ENCODE results near the gene SLC28A1.
A peak's percentile ranks its signal among the peaks of the same experiment; 100 is the strongest.
"Not testable (repeated sequence)": the region's sequence is repeated elsewhere in the genome, so short reads cannot be mapped to it uniquely, and the experiment has no call there.

SLC28A1 gene

GRCh38 chr15:84909782-84910181 is 25.3 kb downstream of the SLC28A1 start:
- DNase-seq (ENCODE audit: low read depth, low spot score): no peak

DNA sequence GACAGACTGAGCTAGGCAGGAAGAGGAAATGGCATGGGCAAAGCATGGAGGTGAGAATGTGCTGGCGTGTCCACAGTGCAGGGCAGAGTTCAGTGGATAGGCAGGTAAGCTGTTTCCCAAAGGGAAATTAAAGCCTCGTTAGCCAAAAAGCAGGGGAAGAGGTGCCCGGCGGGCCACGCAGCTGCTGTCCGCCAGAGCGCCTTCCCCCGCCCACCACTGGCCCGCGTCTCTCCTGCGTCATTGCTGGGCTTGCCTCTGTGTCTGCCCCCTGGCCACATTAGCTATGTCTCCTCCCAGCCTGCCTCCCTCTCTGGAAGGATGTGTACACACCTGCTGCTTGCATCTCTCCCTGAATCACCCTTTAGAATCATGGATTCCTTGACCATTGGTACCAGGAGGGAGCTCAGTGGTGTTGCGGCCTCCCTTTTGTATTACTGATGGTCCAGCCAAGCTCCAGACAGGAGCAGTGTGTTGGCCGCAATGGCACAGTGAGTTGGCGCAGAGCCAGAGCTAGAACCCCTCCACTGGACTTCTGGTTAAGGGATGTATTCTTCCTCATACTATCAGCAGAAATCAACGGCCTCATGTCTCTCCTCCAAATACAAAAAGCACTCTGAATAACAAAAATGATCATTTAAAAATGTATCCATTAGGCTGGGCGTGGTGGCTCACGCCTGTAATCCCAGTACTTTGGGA is 26.6 kb downstream of the SLC28A1 start:
- DNase-seq (ENCODE audit: low read depth, low spot score): no peak

- DNase-seq (ENCODE audit: low read depth, low spot score): peak; percentile 90
These were observed 27.6 kb downstream of the SLC28A1 start for GRCh38 chr15:84911879-84912660.

DNA sequence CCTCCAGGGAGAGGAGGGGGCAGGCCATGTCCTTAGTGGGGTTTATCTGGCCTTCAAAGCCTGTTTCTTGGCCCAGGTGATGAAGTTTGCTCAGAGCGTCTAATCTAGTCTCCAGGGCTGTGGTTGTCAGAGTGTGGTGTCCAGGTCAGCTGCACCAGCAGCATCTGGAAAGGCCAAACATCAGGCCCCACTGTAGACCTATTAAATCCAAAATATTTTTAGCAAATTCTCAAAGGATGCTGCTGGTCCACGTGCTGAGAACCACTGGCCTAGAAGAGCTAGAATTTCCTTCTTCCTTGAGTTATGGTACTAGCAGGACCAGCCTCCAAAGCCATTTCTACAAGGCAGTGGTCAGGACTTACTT is 28.9 kb downstream of the SLC28A1 start:
- no peak for DNase-seq (ENCODE audit: low read depth, low spot score)

- DNase-seq (ENCODE audit: low read depth, low spot score): no peak
These were observed 29.9 kb downstream of the SLC28A1 start for GRCh38 chr15:84914351-84914750.

GRCh38 chr15:84914909-84915605 is 30.6 kb downstream of the SLC28A1 start:
- no peak for DNase-seq (ENCODE audit: low read depth, low spot score)

DNA sequence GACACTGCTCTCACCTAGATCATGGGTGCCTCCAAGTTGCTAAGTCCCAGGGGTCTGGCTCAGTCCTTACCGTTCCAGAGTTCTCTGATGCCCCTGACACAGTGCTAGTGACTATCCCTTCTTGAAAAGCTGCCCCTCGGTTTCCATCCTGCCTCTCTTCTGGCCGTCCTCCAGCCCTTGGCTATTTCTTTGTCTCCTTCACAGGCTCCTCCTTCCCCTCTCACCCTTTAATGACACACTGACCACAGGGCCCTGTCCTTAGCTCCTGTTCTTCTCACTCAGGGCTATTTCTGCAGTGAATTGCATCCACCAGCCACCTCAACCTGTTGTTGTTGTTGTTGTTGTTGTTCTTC is 31.1 kb downstream of the SLC28A1 start:
- no peak for DNase-seq (ENCODE audit: low read depth, low spot score)

GRCh38 chr15:84917452-84917851 is 33.0 kb downstream of the SLC28A1 start:
- no peak for DNase-seq (ENCODE audit: low read depth, low spot score)

GRCh38 chr15:84919106-84919667 is 34.7 kb downstream of the SLC28A1 start:
- no peak for DNase-seq (ENCODE audit: low read depth, low spot score)

DNA sequence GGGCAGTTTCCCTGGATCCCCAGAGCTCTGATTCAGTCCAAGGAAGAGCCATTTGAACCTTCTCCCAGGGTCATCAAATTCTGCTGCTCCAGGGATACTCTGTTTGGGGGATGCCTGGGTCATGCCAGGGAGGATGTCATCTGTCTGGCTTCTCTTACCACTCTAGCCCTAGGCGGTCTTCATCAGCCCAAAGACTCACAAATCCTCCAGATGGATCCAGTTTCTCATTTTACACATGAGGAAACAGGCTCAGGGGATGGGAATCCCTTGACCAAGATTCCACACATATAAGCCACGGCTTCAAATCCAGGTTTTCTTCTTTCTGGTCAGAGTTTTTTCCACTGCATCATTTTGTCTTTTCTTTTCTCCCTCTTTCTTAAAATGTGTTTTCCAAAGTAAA is 36.7 kb downstream of the SLC28A1 start:
- DNase-seq (ENCODE audit: low read depth, low spot score): no peak

- no peak for DNase-seq (ENCODE audit: low read depth, low spot score)
These were observed 38.1 kb downstream of the SLC28A1 start for GRCh38 chr15:84922530-84922929.

- no peak for DNase-seq (ENCODE audit: low read depth, low spot score)
These were observed 39.7 kb downstream of the SLC28A1 start for GRCh38 chr15:84924077-84924731.

GRCh38 chr15:84924821-84925569 is 40.5 kb downstream of the SLC28A1 start:
- not testable (repeated sequence) for DNase-seq (ENCODE audit: low read depth, low spot score)

GRCh38 chr15:84925906-84926305 is 41.4 kb downstream of the SLC28A1 start:
- no peak for DNase-seq (ENCODE audit: low read depth, low spot score)

DNA sequence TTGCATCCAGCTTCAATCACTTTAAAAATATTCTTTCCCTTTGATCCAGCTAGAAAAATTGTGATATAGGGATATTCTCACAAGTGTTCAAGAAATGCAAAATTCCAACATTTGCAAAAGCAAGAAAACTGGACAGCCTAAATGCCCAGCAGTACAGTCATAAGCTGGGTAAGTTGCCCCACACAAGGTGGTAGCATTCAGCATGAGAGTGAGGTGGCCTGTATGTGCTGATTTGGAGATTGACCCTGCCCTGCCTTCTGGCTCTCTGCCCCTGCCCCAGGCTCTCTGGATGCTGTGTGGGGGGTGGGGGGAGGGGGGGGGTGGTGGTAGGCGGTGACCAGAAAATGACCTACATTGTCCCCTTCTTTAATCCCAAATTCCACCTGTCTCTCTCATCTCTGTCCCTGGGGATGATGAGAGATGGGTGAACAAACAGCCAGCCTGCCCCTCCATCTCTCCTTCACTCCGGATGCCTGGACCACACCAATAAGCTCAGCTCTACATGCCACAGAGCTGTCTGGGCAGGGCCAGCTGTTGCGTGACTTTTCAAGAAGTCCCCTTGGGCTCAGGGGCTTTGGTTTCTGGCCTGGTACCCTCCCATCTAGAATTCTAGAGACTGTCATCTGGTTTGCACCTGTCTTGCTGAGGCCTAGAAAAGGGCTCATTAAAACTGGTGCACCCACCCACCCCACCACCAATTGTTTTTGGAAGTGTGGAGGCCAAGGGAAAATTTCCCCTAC is 42.2 kb downstream of the SLC28A1 start:
- DNase-seq (ENCODE audit: low read depth, low spot score): no peak

GRCh38 chr15:84928843-84929168 is 44.3 kb downstream of the SLC28A1 start:
- DNase-seq (ENCODE audit: low read depth, low spot score): no peak

DNA sequence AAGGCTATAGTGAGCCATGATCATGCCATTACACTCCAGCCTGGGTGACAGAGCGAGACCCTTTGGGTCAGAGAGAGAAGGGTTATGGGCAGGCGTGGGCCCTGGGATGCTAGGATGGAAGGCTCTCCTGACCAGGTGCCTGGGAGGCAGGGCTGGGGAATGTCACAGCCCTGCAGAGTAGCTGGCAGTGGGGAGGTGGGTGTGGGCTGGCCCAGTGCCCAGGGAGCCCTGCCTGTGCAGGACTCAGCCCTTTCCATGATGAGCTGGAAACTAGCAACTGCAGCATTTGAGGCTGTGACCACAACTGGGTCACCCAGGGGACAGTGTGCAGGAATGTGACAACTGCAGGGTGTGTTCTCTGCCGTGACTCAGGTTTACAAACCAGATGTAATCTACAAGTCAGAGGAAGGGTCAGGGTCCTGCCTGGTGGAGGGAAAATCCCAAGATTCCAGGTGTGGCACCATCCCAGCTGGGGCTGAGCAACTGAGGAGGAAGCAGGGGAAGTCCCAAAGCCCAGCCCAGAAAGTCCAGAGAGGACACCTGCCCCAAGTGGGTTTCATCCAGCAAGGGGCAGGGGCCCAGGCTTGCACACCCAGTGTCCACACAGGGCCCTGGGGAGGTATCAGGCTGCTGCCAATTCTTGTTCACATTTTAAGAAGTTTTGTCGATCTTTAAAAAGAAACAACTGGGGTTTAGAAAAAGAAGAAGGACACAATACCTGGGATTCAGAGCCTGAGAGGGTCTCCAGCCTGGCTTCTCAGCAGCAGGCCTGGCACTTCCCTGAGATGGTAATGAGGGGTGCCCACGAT is 45.5 kb downstream of the SLC28A1 start:
- DNase-seq (ENCODE audit: low read depth, low spot score): no peak

DNA sequence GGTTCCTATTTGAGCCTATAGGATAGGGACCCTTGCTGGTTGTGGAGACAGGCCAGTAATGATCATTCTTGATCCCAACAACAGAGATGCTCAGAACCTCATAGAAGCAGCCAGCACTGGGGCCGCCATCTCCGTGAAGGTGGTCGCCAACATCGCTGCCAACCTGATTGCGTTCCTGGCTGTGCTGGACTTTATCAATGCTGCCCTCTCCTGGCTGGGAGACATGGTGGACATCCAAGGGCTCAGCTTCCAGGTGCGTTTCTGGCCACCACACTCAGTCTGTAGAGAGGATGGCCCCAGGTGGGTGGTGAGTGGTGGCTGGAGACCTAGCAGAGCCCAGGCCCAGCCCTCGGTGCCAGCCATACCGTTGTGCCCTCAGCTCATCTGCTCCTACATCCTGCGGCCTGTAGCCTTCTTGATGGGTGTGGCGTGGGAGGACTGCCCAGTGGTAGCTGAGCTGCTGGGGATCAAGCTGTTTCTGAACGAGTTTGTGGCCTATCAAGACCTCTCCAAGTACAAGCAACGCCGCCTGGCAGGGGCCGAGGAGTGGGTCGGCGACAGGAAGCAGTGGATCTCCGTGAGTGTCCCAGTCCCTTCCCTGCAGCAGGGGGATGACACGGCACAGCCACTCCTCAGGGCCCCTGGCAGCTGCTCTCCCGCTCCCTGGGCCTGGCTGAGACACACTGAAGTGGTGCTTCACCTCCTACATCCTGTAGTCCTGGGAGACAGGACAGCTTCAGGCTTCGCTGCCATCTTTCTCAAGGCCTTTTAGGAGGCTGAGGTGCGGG is 50.7 kb downstream of the SLC28A1 start:
- DNase-seq (ENCODE audit: low read depth, low spot score): no peak

- no peak for DNase-seq (ENCODE audit: low read depth, low spot score)
These were observed 52.7 kb downstream of the SLC28A1 start for GRCh38 chr15:84937144-84937543.

Data from smooth muscle cell of the brain vasculature (primary cell).